K562 (cell line): ENCODE measurements around the gene AIF1. TPM values are rescaled to one million over a fixed set of nuclear protein-coding genes. Genes with fewer than 3 reads are reported as not detected.
A peak's percentile ranks its signal among the peaks of the same experiment; 100 is the strongest.

ENCODE experiments used
- ARID3B ChIP-seq: fragments of 250-450 bp; sonication (Bioruptor Pico); IDR thresholded peaks from 2 replicates; pipeline ENCODE4 v1.4.0; 2020; ENCODE audit warnings: borderline replicate concordance
- ASH1L ChIP-seq: fragments of 450-650 bp; IDR thresholded peaks from 2 replicates; pipeline ENCODE4 v1.6.1; 2018; ENCODE audit warnings: borderline replicate concordance, mild to moderate bottlenecking, low read depth; ENCODE audit not compliant: partially characterized antibody
- ATF7 ChIP-seq: fragments of 450-650 bp; IDR thresholded peaks from 2 replicates; pipeline ENCODE4 v1.7.1; 2014; ENCODE audit warnings: mild to moderate bottlenecking, moderate library complexity
- C11orf30 ChIP-seq: fragments of 450-650 bp; IDR thresholded peaks from 2 replicates; pipeline ENCODE4 v1.6.1; 2016; ENCODE audit warnings: low read depth, mild to moderate bottlenecking
- CREB1 ChIP-seq, 2 experiments: sonication (generic) in 1 of 2; formaldehyde crosslinking in 1 of 2; IDR thresholded peaks; 2 replicates each; pipeline versions ENCODE4 v1.6.1 to v1.8.0; 2012 to 2022; ENCODE audit warnings: inconsistent platforms in 1 of 2, mild to moderate bottlenecking in 1 of 2, missing genetic modification reagents in 1 of 2, moderate library complexity in 1 of 2
- DACH1 ChIP-seq: fragments of 450-650 bp; IDR thresholded peaks from 2 replicates; pipeline ENCODE4 v1.6.1; 2018; ENCODE audit not compliant: partially characterized antibody
- EP300 ChIP-seq: IDR thresholded peaks from 2 replicates; pipeline ENCODE4 v1.6.1; 2012; ENCODE audit warnings: low read length, improper control_type of control experiment
- HDAC2 ChIP-seq: fragments of 450-650 bp; IDR thresholded peaks from 2 replicates; pipeline ENCODE4 v1.6.1; 2016; ENCODE audit warnings: mild to moderate bottlenecking
- MEIS2 ChIP-seq: fragments of 450-650 bp; IDR thresholded peaks from 2 replicates; pipeline ENCODE4 v1.6.1; 2014; ENCODE audit warnings: mild to moderate bottlenecking; ENCODE audit not compliant: partially characterized antibody
- PHB ChIP-seq: fragments of 250-450 bp; sonication (Bioruptor Pico); IDR thresholded peaks from 2 replicates; pipeline ENCODE4 v1.5.0; 2021
- SMAD4 ChIP-seq: fragments of 250-450 bp; sonication (Bioruptor Pico); conservative IDR thresholded peaks from 2 replicates; pipeline ENCODE4 v1.8.0; 2021; ENCODE audit warnings: inconsistent platforms, mild to moderate bottlenecking, moderate library complexity
- SMARCE1 ChIP-seq: fragments of 450-650 bp; IDR thresholded peaks from 2 replicates; pipeline ENCODE4 v1.7.1; 2016; ENCODE audit warnings: mild to moderate bottlenecking
- TCF3 ChIP-seq: sonication (generic); formaldehyde crosslinking; IDR thresholded peaks from 2 replicates; pipeline ENCODE4 v1.4.0; 2020; ENCODE audit warnings: mild to moderate bottlenecking, missing genetic modification reagents
- ZBTB12 ChIP-seq: fragments of 250-450 bp; sonication (Bioruptor Pico); IDR thresholded peaks from 2 replicates; pipeline ENCODE4 v1.4.0; 2020
- ZBTB5 ChIP-seq: fragments of 450-650 bp; IDR thresholded peaks from 2 replicates; pipeline ENCODE4 v1.6.1; 2017; ENCODE audit warnings: antibody characterized with exemption
- ZNF764 ChIP-seq: fragments of 250-450 bp; sonication (Bioruptor Pico); IDR thresholded peaks from 2 replicates; pipeline ENCODE4 v1.4.0; 2020; ENCODE audit warnings: low read depth, mild to moderate bottlenecking, moderate library complexity
- ZNF79 ChIP-seq: fragments of 250-450 bp; sonication (Bioruptor Pico); IDR thresholded peaks from 2 replicates; pipeline ENCODE4 v1.4.0; 2020; ENCODE audit warnings: low read depth, mild to moderate bottlenecking, moderate library complexity
- polyA plus RNA-seq, 8 experiments: library from polyadenylated mRNA; depleted of rRNA in 4 of 8; stranded (reverse) in 5 of 8; unstranded in 3 of 8; fragments of >200 nt; fragmentation: Nextera tagmentation in 2 of 8; fragmentation: Illumina TruSeq in 1 of 8; extraction: Ambion mirVana in 2 of 8; extraction: Trizol in 1 of 8; gene quantifications; 2 replicates each; pipeline versions ENCODE4 v1.2.1 to v1.2.3, GENCODE V29; 2011 to 2014; ENCODE audit warnings: inconsistent platforms in 1 of 8, missing spikeins in 1 of 8
- total RNA-seq, 7 experiments: library from RNA; depleted of rRNA in 6 of 7; stranded (reverse); fragments of >200 nt in 6 of 7; fragmentation: Illumina TruSeq in 2 of 7; extraction: Trizol in 2 of 7; gene quantifications; 2 replicates each; pipeline versions ENCODE4 v1.2.1 to v1.2.3, GENCODE V29; 2011 to 2021; ENCODE audit warnings: low replicate concordance in 1 of 7
- TF ChIP-seq, protein P1 (sequence below): sonication (generic); formaldehyde crosslinking; IDR thresholded peaks from 2 replicates; pipeline ENCODE4 v1.8.0; 2022; ENCODE audit warnings: mild to moderate bottlenecking, missing genetic modification reagents, borderline replicate concordance
- TF ChIP-seq, protein P2 (sequence below): fragments of 450-650 bp; formaldehyde crosslinking; IDR thresholded peaks from 2 replicates; pipeline ENCODE4 v1.4.0; 2022; ENCODE audit warnings: mild to moderate bottlenecking, moderate library complexity

AIF1 gene
- total and polyA plus RNA-seq, 9 of the 15 experiments (the other 6 are each of a cell fraction or from before 2014, with no cell fraction given), result 9.4 to 33.4 (median 19.4) TPM

DNA sequence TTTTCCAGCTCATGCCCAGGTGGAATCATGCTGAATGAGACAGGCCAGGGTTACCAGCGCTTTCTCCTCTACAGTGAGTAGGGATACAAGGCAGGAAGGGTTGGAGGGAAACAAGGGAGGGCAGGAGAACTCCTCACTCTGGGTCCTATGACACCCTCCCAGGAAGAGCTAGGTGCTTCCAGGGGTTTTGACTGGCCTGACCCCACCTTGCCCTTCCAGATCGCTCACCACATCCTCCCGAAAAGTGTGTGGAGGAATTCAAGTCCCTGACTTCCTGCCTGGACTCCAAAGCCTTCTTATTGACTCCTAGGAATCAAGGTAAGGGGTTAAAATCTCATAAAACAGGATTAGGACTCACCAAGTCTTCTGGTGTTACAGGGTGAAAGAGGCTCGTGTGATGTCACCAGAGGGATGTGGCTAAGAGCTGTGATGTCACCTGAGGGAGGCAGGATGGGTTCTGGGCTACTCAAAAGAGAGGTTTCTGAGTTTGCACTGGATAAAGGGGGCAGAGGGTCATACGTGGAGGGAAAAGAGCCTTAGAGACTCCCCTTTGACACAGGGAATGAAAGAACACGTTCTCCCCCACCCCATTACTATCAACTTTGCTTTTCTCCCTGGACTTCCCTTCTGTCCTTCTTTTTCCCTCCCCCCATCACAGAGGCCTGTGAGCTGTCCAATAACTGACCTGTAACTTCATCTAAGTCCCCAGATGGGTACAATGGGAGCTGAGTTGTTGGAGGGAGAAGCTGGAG, 42.5 kb downstream of the AIF1 start (continued):
- TF ChIP-seq, protein P1, sequence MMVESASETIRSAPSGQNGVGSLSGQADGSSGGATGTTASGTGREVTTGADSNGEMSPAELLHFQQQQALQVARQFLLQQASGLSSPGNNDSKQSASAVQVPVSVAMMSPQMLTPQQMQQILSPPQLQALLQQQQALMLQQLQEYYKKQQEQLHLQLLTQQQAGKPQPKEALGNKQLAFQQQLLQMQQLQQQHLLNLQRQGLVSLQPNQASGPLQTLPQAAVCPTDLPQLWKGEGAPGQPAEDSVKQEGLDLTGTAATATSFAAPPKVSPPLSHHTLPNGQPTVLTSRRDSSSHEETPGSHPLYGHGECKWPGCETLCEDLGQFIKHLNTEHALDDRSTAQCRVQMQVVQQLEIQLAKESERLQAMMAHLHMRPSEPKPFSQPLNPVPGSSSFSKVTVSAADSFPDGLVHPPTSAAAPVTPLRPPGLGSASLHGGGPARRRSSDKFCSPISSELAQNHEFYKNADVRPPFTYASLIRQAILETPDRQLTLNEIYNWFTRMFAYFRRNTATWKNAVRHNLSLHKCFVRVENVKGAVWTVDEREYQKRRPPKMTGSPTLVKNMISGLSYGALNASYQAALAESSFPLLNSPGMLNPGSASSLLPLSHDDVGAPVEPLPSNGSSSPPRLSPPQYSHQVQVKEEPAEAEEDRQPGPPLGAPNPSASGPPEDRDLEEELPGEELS (CRISPR knock-in tag), result peak; percentile 46; the same call in 1 of the 2 replicates
- TF ChIP-seq ZBTB5 (no peak), ATF7 (peak; percentile 62), PHB (no peak), HDAC2 (no peak), SMAD4 (CRISPR knock-in tag) (peak; percentile 35; the same call in 1 of the 2 replicates), DACH1 (no peak), SMARCE1 (no peak), ZNF764 (CRISPR knock-in tag) (no peak), C11orf30 (no peak), MEIS2 (no peak), EP300 (no peak), CREB1 (IDR thresholded peaks at IDR 0.05) (peak; percentile 87), CREB1 (CRISPR knock-in tag; IDR thresholded peaks at IDR 0.05) (peak; percentile 62; the same call in 1 of the 2 replicates), ARID3B (CRISPR knock-in tag) (no peak), ZNF79 (no peak), ASH1L (no peak), ZBTB12 (peak; percentile 35; the same call in 1 of the 2 replicates), TCF3 (CRISPR knock-in tag) (no peak)
- TF ChIP-seq, protein P2, sequence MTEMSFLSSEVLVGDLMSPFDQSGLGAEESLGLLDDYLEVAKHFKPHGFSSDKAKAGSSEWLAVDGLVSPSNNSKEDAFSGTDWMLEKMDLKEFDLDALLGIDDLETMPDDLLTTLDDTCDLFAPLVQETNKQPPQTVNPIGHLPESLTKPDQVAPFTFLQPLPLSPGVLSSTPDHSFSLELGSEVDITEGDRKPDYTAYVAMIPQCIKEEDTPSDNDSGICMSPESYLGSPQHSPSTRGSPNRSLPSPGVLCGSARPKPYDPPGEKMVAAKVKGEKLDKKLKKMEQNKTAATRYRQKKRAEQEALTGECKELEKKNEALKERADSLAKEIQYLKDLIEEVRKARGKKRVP (CRISPR knock-in tag), result no peak
